Hepatocyte (in vitro differentiated cells): ENCODE results near the gene MVD.

Experiments
- EZH2 ChIP-seq: fragments of 200-600 bp; sonication (generic); IDR thresholded peaks from 2 replicates; pipeline ENCODE4 v1.6.1; 2016; ENCODE audit warnings: antibody characterized with exemption, mild to moderate bottlenecking, borderline replicate concordance
- EZH2phosphoT487 ChIP-seq: fragments of 200-600 bp; sonication (generic); IDR thresholded peaks from one replicate; pipeline ENCODE4 v1.6.1; 2018; ENCODE audit warnings: antibody characterized with exemption, mild to moderate bottlenecking, low read depth, moderate library complexity; ENCODE audit not compliant: unreplicated experiment, severe bottlenecking
- TF ChIP-seq, protein P1 (sequence below): fragments of 200-600 bp; sonication (generic); IDR thresholded peaks from 2 replicates; pipeline ENCODE4 v1.5.1; 2016; ENCODE audit warnings: antibody characterized with exemption, mild to moderate bottlenecking; ENCODE audit not compliant: poor library complexity

DNA sequence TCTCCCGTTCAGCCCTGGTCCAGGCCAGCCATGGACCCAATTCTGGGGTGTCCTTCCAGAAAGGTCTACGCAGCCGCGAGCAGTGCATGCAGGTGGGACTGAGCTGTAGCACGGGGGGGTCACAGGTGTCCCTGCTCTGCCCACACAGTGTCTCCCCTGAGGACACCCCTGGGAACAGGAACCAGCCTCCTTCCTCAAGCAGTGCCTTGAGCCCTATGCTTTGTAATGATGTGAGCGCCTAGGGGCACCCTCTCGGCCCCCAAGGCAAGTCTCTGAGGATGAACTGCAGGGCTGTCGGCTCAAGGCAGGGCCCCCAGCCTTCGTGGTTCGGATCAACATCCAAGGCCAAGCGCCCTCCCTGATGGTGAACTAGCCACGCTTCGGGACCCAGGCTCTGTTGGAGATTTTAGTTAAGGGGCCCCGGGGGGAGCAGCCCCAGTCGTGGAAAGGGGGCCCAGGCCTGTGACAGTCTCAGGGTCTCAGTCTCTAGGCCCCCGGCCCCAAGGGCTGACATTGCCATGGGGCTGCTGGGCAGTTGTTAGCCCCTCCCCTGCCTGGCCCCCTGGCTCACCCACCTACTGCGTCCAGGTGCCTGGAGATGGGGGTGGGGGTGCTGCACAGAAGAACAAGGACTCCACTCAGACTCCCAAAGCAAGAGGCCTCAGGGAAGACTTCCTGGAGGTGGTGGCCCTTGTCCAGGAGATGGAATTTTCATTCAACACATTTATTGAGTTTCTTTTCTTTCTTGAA is 22.2 kb downstream of the MVD start:
- no peak for TF ChIP-seq EZH2
- TF ChIP-seq, protein P1, sequence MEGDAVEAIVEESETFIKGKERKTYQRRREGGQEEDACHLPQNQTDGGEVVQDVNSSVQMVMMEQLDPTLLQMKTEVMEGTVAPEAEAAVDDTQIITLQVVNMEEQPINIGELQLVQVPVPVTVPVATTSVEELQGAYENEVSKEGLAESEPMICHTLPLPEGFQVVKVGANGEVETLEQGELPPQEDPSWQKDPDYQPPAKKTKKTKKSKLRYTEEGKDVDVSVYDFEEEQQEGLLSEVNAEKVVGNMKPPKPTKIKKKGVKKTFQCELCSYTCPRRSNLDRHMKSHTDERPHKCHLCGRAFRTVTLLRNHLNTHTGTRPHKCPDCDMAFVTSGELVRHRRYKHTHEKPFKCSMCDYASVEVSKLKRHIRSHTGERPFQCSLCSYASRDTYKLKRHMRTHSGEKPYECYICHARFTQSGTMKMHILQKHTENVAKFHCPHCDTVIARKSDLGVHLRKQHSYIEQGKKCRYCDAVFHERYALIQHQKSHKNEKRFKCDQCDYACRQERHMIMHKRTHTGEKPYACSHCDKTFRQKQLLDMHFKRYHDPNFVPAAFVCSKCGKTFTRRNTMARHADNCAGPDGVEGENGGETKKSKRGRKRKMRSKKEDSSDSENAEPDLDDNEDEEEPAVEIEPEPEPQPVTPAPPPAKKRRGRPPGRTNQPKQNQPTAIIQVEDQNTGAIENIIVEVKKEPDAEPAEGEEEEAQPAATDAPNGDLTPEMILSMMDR: no peak
- TF ChIP-seq EZH2phosphoT487: no peak
